T-helper 17 cell (primary cell): Measurements from ENCODE around the gene CORO7. TPM values are rescaled to one million over a fixed set of nuclear protein-coding genes. Genes with fewer than 3 reads are reported as not detected.

ENCODE experiments used
- ATAC-seq: fragments of 150-1000 bp; cut with Tn5 transposase; 2 replicates; pipeline ENCODE4 v1.10.0; 2021; ENCODE audit warnings: mild to moderate bottlenecking, moderate library complexity
- DNase-seq, 3 donors: peaks; one replicate each; pipeline versions ENCODE4 v3.0.0 to v3.0.0-alpha.2; 2020 to 2021
- H3K9me3 ChIP-seq: one replicate; pipeline ENCODE4 v1.7.0; 2013; ENCODE audit warnings: low read length, mild to moderate bottlenecking; ENCODE audit not compliant: control insufficient read depth, poor library complexity, severe bottlenecking
- H3K27ac Mint-ChIP-seq: one replicate; pipeline ENCODE4 v1.8.0; 2022; ENCODE audit warnings: mild to moderate bottlenecking, moderate library complexity, mixed read lengths
- H3K27me3 Mint-ChIP-seq: one replicate; pipeline ENCODE4 v1.8.0; 2022; ENCODE audit warnings: mixed read lengths
- H3K36me3 Mint-ChIP-seq: one replicate; pipeline ENCODE4 v1.8.0; 2022; ENCODE audit warnings: low read depth, mixed read lengths
- H3K4me1 Mint-ChIP-seq: one replicate; pipeline ENCODE4 v1.8.0; 2022; ENCODE audit warnings: mild to moderate bottlenecking, mixed read lengths
- H3K4me3 Mint-ChIP-seq: one replicate; pipeline ENCODE4 v1.8.0; 2022; ENCODE audit warnings: mild to moderate bottlenecking, moderate library complexity, mixed read lengths
- total RNA-seq, 4 donors: library from RNA in 2 of 4; stranded (reverse) in 2 of 4; gene quantifications; one replicate each; pipeline ENCODE4 v1.2.3 and lab custom pipeline; 2022 to 2026

Gene CORO7
- total RNA-seq, 2 donors from 2014 or later, result 733 to 757 TPM

DNA sequence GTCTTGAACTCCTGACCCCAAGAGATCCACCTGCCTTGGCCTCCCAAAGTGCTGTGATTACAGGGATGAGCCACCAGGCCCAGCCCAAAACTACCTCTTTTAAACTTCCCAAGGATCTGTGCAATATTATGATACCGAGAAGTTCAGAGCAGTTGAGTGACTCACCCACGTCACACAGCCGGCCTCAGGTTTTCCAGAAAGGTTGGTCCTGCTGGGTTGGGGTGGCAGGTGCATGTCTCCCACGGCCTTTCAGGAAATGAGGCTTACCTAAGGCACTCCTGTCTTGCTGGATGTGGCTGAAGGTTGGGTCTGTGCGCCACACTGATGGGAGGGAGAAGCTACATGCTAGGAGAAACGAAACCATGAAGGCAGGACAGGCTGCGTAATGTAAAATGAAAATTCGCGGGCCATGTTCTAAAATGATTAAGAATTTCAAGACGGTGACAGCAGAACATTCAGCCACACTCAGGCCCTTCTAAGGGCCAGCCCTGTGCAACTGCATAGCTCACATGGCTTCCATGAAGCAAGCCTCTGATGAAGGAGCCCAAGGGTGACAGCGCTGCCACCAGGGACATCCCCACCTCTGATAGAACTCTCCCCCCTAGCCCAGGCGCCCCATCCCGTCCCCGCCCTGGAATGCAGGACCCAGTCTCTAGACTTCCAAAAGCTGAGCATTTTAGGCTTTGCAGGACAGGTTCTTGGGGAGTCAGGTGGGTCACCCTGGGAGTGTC is 107.1 kb downstream of the CORO7 start:
- Mint-ChIP-seq H3K4me1 (peaks cover 19% of the 10 kb centered on the region), H3K27ac (peak overlapping the region; percentile 97), H3K27me3 (peaks cover 5% of the 10 kb centered on the region), H3K36me3 (no peaks in the 10 kb centered on the region), H3K4me3 (no peak overlapping the region)
- no peak for DNase-seq
- no peaks in the 10 kb centered on the region for H3K9me3 ChIP-seq
- ATAC-seq, result no peak

DNA sequence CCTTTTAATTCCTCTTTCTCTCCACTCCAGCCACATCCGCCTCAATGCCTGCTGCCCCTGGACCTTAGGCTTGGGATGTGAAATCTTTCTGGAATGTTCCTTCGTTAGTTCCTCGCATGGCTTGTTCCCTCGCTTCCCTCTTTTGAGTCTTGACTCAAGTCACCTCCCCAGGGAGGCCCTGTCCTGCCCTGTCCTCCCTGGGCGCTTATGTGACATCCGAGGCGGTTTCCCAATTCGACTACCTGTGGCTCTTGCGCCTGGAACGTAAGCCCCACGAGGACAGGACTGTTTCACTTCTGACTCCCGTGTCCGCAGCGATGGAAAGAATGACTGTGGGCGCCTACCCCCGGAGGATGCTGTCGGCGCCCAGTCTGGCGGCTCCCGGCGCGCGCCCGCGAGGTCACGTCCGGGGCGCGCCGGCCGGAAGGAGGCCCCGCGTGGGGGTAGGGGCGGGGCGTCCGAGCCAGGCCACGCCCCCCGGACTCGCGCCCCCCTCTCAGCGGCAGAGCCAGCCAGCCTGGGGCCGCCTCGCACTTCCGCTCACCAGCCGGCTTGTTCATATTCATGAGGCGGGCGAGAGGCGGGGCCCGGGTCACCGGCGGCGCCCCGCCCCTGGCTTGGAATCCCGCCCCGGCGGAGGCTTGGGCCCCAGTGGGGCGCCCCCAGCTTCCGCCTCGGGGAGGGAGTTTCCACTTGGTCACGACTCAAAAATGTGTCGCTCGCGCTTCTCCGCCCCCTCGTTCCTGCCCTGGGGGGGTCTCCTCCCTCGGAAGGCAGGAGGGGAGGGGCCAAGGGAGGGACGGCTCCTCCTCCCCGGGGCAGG is 109.0 kb downstream of the CORO7 start:
- Mint-ChIP-seq H3K27me3 (no peaks in the 10 kb centered on the region), H3K27ac (peak overlapping the region; percentile 97), H3K36me3 (no peaks in the 10 kb centered on the region), H3K4me1 (peaks cover 18% of the 10 kb centered on the region), H3K4me3 (peak overlapping the region; percentile 95)
- H3K9me3 ChIP-seq, result no peaks in the 10 kb centered on the region
- DNase-seq, result peak; percentile 98 to 99 (median 99)
- ATAC-seq, result peak; percentile 91

GRCh38 chr16:4306470-4307214 is 109.8 kb downstream of the CORO7 start:
- no peaks in the 10 kb centered on the region for H3K27me3 Mint-ChIP-seq
- H3K4me1 Mint-ChIP-seq, result peaks cover 18% of the 10 kb centered on the region
- ATAC-seq (peak; percentile 8), DNase-seq (peak in 2 of 3 donors; percentile 35 to 47)
- no peaks in the 10 kb centered on the region for H3K36me3 Mint-ChIP-seq
- H3K4me3 Mint-ChIP-seq, result peak overlapping the region; percentile 95
- no peaks in the 10 kb centered on the region for H3K9me3 ChIP-seq
- H3K27ac Mint-ChIP-seq, result peak overlapping the region; percentile 97

Other genes starting within 250 kb of the CORO7 start
- gene SRL, start 174.5 kb downstream of the CORO7 start, total RNA-seq, result not detected
- gene TFAP4, start 143.6 kb downstream of the CORO7 start, total RNA-seq, result 10 to 100 TPM in 1 of 2 donors, 1 to 10 TPM in 1; 9.8 to 14.1 TPM
- gene GLIS2, start 100.5 kb downstream of the CORO7 start, total RNA-seq, result under 1 TPM; 0.10 to 0.29 TPM
- 10 to 100 TPM; 32.3 to 41.4 TPM for gene PAM16, start 65.3 kb downstream of the CORO7 start, total RNA-seq
- gene VASN, start 44.7 kb downstream of the CORO7 start, total RNA-seq, result under 1 TPM; 0.55 to 0.57 TPM
- gene DNAJA3, start 9.3 kb upstream of the CORO7 start, total RNA-seq, result 10 to 100 TPM; 27.9 to 29.7 TPM
- gene NMRAL1, start 58.0 kb upstream of the CORO7 start, total RNA-seq, result 10 to 100 TPM; 40.5 to 45.4 TPM
- gene HMOX2, start 59.8 kb upstream of the CORO7 start, total RNA-seq, result 10 to 100 TPM; 31.9 to 58.8 TPM
- 10 to 100 TPM; 20.2 to 29.5 TPM for gene CDIP1, start 122.2 kb upstream of the CORO7 start, total RNA-seq
- under 1 TPM; 0.08 to 0.20 TPM for gene C16orf96, start 139.7 kb upstream of the CORO7 start, total RNA-seq
- gene UBALD1, start 198.3 kb upstream of the CORO7 start, total RNA-seq, result 10 to 100 TPM; 25.8 to 26.6 TPM
- gene MGRN1, start 208.2 kb upstream of the CORO7 start, total RNA-seq, result 10 to 100 TPM; 69.3 to 74.7 TPM